H9 (cell line): ENCODE results near the gene TRERF1. TPM values are rescaled to one million over a fixed set of nuclear protein-coding genes. Genes with fewer than 3 reads are reported as not detected.

Experiments
- DNase-seq: peaks from one replicate; pipeline ENCODE4 v3.0.0-alpha.2; 2017
- H2AFZ ChIP-seq: one replicate; pipeline ENCODE4 v1.6.1; 2013; ENCODE audit warnings: mild to moderate bottlenecking, low read length, control low read depth, moderate library complexity
- H2AK5ac ChIP-seq: 2 replicates; pipeline ENCODE4 v1.6.1; 2013; ENCODE audit warnings: low read length, control low read depth, mixed read lengths; ENCODE audit not compliant: insufficient read length
- H2BK120ac ChIP-seq: one replicate; pipeline ENCODE4 v1.6.1; 2013; ENCODE audit warnings: low read depth, mild to moderate bottlenecking, low read length, control low read depth, inconsistent platforms; ENCODE audit not compliant: poor library complexity, severe bottlenecking
- H2BK12ac ChIP-seq: 2 replicates; pipeline ENCODE4 v1.6.1; 2013; ENCODE audit warnings: low read length, control low read depth, mixed read lengths, low read depth; ENCODE audit not compliant: insufficient read length
- H2BK15ac ChIP-seq: 2 replicates; pipeline ENCODE4 v1.6.1; 2013; ENCODE audit warnings: low read depth, low read length, control low read depth
- H2BK20ac ChIP-seq: one replicate; pipeline ENCODE4 v1.6.1; 2013; ENCODE audit warnings: low read depth, mild to moderate bottlenecking, low read length, control low read depth, inconsistent platforms; ENCODE audit not compliant: poor library complexity, severe bottlenecking
- H2BK5ac ChIP-seq: 2 replicates; pipeline ENCODE4 v1.6.1; 2013; ENCODE audit warnings: low read length, control low read depth, mixed read lengths; ENCODE audit not compliant: insufficient read length
- H3K14ac ChIP-seq: 2 replicates; pipeline ENCODE4 v1.6.1; 2013; ENCODE audit warnings: low read length, control low read depth; ENCODE audit not compliant: insufficient read depth
- H3K18ac ChIP-seq: 2 replicates; pipeline ENCODE4 v1.6.1; 2013; ENCODE audit warnings: low read depth, mild to moderate bottlenecking, mixed read lengths, low read length, control low read depth; ENCODE audit not compliant: insufficient read length
- H3K23ac ChIP-seq: 2 replicates; pipeline ENCODE4 v1.6.1; 2013; ENCODE audit warnings: low read length, control low read depth, mixed read lengths, low read depth; ENCODE audit not compliant: insufficient read length
- H3K23me2 ChIP-seq: 2 replicates; pipeline ENCODE4 v1.6.1; 2013; ENCODE audit warnings: low read depth, mild to moderate bottlenecking, mixed read lengths, low read length, control low read depth; ENCODE audit not compliant: insufficient read length, poor library complexity, severe bottlenecking
- H3K27ac ChIP-seq: 2 replicates; pipeline ENCODE4 v1.5.1; 2013; ENCODE audit warnings: low read length, control low read depth, mixed read lengths, low read depth; ENCODE audit not compliant: insufficient read length
- H3K27me3 ChIP-seq: 2 replicates; pipeline ENCODE4 v1.6.1; 2013; ENCODE audit warnings: low read length, control low read depth, inconsistent platforms; ENCODE audit not compliant: insufficient read depth
- H3K4ac ChIP-seq: 2 replicates; pipeline ENCODE4 v1.6.1; 2013; ENCODE audit warnings: low read depth, mild to moderate bottlenecking, control low read depth, inconsistent platforms, low read length, moderate library complexity
- H3K4me1 ChIP-seq: 2 replicates; pipeline ENCODE4 v1.6.1; 2013; ENCODE audit warnings: low read length, control low read depth, inconsistent platforms; ENCODE audit not compliant: insufficient read depth
- H3K4me2 ChIP-seq: 2 replicates; pipeline ENCODE4 v1.6.1; 2013; ENCODE audit warnings: low read length, control low read depth, mixed read lengths; ENCODE audit not compliant: insufficient read length, insufficient read depth
- H3K56ac ChIP-seq: 2 replicates; pipeline ENCODE4 v1.6.1; 2013; ENCODE audit warnings: low read depth, mild to moderate bottlenecking, mixed read lengths, low read length, control low read depth; ENCODE audit not compliant: insufficient read length
- H3K79me1 ChIP-seq: 2 replicates; pipeline ENCODE4 v1.6.1; 2013; ENCODE audit warnings: low read depth, mild to moderate bottlenecking, moderate library complexity, low read length, control low read depth, inconsistent platforms; ENCODE audit not compliant: insufficient read depth, poor library complexity, severe bottlenecking
- H3K79me2 ChIP-seq: 2 replicates; pipeline ENCODE4 v1.6.1; 2013; ENCODE audit warnings: low read length, control low read depth, inconsistent platforms; ENCODE audit not compliant: insufficient read depth
- H3K9ac ChIP-seq: 2 replicates; pipeline ENCODE4 v1.6.1; 2013; ENCODE audit warnings: low read length, control low read depth, mixed read lengths; ENCODE audit not compliant: insufficient read length; ENCODE audit errors: extremely low read depth
- H3K9me3 ChIP-seq: one replicate; pipeline ENCODE4 v1.6.1; 2013; ENCODE audit warnings: low read depth, low read length, inconsistent platforms; ENCODE audit not compliant: control insufficient read depth
- H3T11ph ChIP-seq: one replicate; pipeline ENCODE4 v1.6.1; 2013; ENCODE audit warnings: mild to moderate bottlenecking, low read length, control low read depth, inconsistent platforms
- H4K20me1 ChIP-seq: one replicate; pipeline ENCODE4 v1.6.1; 2013; ENCODE audit not compliant: control insufficient read depth, insufficient read length, insufficient read depth
- H4K5ac ChIP-seq: 2 replicates; pipeline ENCODE4 v1.6.1; 2013; ENCODE audit warnings: low read depth, mild to moderate bottlenecking, mixed read lengths, low read length, control low read depth; ENCODE audit not compliant: insufficient read length
- H4K8ac ChIP-seq: replicated peaks from 2 replicates; pipeline ENCODE4 v1.6.1; 2013; ENCODE audit warnings: low read length, control low read depth, mixed read lengths, low read depth; ENCODE audit not compliant: insufficient read length
- H4K91ac ChIP-seq: 2 replicates; pipeline ENCODE4 v1.6.1; 2013; ENCODE audit warnings: low read depth, mild to moderate bottlenecking, moderate library complexity, mixed read lengths, low read length, control low read depth; ENCODE audit not compliant: insufficient read length
- H3K27ac Mint-ChIP-seq, 3 experiments: 2 replicates in 2 of 3; 3 replicates in 1 of 3; pipeline ENCODE4 v1.8.0; 2020 to 2021; ENCODE audit warnings: mixed read lengths in 3 of 3, mild to moderate bottlenecking in 1 of 3, moderate library complexity in 1 of 3
- H3K27me3 Mint-ChIP-seq: 2 replicates; pipeline ENCODE4 v1.8.0; 2021; ENCODE audit warnings: low read depth, mild to moderate bottlenecking, moderate library complexity, mixed read lengths
- H3K36me3 Mint-ChIP-seq, 3 experiments: 2 replicates in 2 of 3; 3 replicates in 1 of 3; pipeline ENCODE4 v1.8.0; 2020 to 2021; ENCODE audit warnings: low read depth in 3 of 3, mixed read lengths in 3 of 3; ENCODE audit not compliant: insufficient read depth in 1 of 3
- H3K4me1 Mint-ChIP-seq, 2 experiments: 2 replicates each; pipeline ENCODE4 v1.8.0; 2020; ENCODE audit warnings: mixed read lengths in 2 of 2
- H3K4me3 Mint-ChIP-seq, 2 experiments: 2 replicates in 1 of 2; 3 replicates in 1 of 2; pipeline ENCODE4 v1.8.0; 2020 to 2021; ENCODE audit warnings: mild to moderate bottlenecking in 2 of 2, mixed read lengths in 2 of 2, moderate library complexity in 1 of 2
- H3K9me3 Mint-ChIP-seq, 2 experiments: 2 replicates in 1 of 2; 3 replicates in 1 of 2; pipeline ENCODE4 v1.8.0; 2020; ENCODE audit warnings: mild to moderate bottlenecking in 2 of 2, mixed read lengths in 2 of 2, moderate library complexity in 1 of 2
- CTCF ChIP-seq: fragments of 200-600 bp; sonication (generic); conservative IDR thresholded peaks from 3 replicates; pipeline ENCODE4 v1.8.0; 2021; ENCODE audit warnings: antibody characterized with exemption, mild to moderate bottlenecking
- WGBS: extraction: QIAGEN DNeasy Blood & Tissue Kit; methylation state at CpG from one replicate; pipeline ENCODE4 v1.1.7; 2013; ENCODE audit warnings: missing lambda C conversion rate, low lambda C conversion rate, mixed read lengths; ENCODE audit not compliant: insufficient read length; ENCODE audit errors: extremely low coverage; 5-methylcytosine and 5-hydroxymethylcytosine counted together
- total RNA-seq: library from RNA; stranded (reverse); gene quantifications from 2 replicates; pipeline ENCODE4 v1.2.1, GENCODE V29; 2021

The TRERF1 gene
- total RNA-seq, 1 experiment from 2014 or later, result 19.7 TPM

GRCh38 chr6:42333612-42334011 lies 118.1 kb downstream of the TRERF1 start:
- H4K5ac ChIP-seq, result no peak overlapping the region
- no peaks in the 10 kb centered on the region for H3K79me1 ChIP-seq
- H3K4me2 ChIP-seq, result no peak overlapping the region
- no peaks in the 10 kb centered on the region for H3K79me2 ChIP-seq
- no peak overlapping the region for H2BK12ac ChIP-seq
- Mint-ChIP-seq H3K4me3 (no peak overlapping the region), H3K36me3 (peaks cover 0 to 1% (median 0%) of the 10 kb centered on the region in 3 experiments; a peak in 1 of 7 replicates), H3K4me1 (peaks cover 33 to 37% of the 10 kb centered on the region in 2 experiments), H3K27ac (peak overlapping the region in 1 of 3 experiments; percentile 76; a peak in 1 of 7 replicates), H3K9me3 (no peaks in the 10 kb centered on the region), H3K27me3 (no peaks in the 10 kb centered on the region)
- no peak overlapping the region for H3K27ac ChIP-seq
- no peak overlapping the region for H4K91ac ChIP-seq
- no peak overlapping the region for H2BK20ac ChIP-seq
- H3K27me3 ChIP-seq, result no peaks in the 10 kb centered on the region
- no peaks in the 10 kb centered on the region for H4K20me1 ChIP-seq
- H3K4ac ChIP-seq, result no peak overlapping the region
- TF ChIP-seq CTCF, result no peak
- no peak overlapping the region for H2AFZ ChIP-seq
- DNase-seq, result no peak
- H3K23me2 ChIP-seq, result no peaks in the 10 kb centered on the region
- H3K18ac ChIP-seq, result no peak overlapping the region
- H3T11ph ChIP-seq, result no peak overlapping the region
- no peak overlapping the region for H3K23ac ChIP-seq
- no peak overlapping the region for H3K56ac ChIP-seq
- H2BK5ac ChIP-seq, result no peak overlapping the region
- no peaks in the 10 kb centered on the region for H3K4me1 ChIP-seq
- WGBS, result no CpG with 5 or more reads among the region's 6 CpGs
- H3K9ac ChIP-seq, result no peak overlapping the region
- H2BK15ac ChIP-seq, result no peak overlapping the region
- H3K14ac ChIP-seq, result no peak overlapping the region
- H3K9me3 ChIP-seq, result no peaks in the 10 kb centered on the region
- H2AK5ac ChIP-seq, result no peak overlapping the region
- H4K8ac ChIP-seq, result no peak overlapping the region
- no peak overlapping the region for H2BK120ac ChIP-seq
